HG03378 (cell line): ENCODE results near the gene NR0B2.
"Not testable (repeated sequence)": the region's sequence is repeated elsewhere in the genome, so short reads cannot be mapped to it uniquely, and the experiment has no call there.

Source experiments
- ATAC-seq: cut with Tn5 transposase; IDR thresholded peaks from one replicate; pipeline ENCODE4 v1.9.1; 2021; ENCODE audit warnings: mild to moderate bottlenecking, moderate library complexity; ENCODE audit not compliant: unreplicated experiment

NR0B2 gene

DNA sequence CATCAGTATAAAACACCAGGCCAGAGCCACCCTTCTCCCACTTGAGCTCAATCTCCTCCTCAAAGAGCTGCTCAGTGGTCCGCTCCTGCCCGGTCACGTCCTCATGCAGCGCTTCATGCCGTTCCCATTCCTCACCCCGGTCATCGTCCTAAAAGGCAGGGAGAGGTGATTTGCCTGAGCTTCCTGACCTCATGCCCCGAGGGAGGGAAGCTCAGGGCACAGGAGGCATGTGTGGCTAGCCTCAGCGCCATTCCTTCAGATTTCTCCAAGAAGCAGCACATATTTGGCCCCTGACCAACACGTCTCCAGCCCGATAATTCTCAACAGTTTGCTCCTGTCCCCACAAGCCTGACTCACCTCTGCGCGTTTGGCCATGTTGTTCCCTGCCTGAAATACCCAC lies 19.5 kb downstream of the NR0B2 start:
- ATAC-seq, result no peak

- ATAC-seq, result peak; percentile 12
These were observed 23.3 kb downstream of the NR0B2 start for GRCh38 chr1:26890467-26890796.

DNA sequence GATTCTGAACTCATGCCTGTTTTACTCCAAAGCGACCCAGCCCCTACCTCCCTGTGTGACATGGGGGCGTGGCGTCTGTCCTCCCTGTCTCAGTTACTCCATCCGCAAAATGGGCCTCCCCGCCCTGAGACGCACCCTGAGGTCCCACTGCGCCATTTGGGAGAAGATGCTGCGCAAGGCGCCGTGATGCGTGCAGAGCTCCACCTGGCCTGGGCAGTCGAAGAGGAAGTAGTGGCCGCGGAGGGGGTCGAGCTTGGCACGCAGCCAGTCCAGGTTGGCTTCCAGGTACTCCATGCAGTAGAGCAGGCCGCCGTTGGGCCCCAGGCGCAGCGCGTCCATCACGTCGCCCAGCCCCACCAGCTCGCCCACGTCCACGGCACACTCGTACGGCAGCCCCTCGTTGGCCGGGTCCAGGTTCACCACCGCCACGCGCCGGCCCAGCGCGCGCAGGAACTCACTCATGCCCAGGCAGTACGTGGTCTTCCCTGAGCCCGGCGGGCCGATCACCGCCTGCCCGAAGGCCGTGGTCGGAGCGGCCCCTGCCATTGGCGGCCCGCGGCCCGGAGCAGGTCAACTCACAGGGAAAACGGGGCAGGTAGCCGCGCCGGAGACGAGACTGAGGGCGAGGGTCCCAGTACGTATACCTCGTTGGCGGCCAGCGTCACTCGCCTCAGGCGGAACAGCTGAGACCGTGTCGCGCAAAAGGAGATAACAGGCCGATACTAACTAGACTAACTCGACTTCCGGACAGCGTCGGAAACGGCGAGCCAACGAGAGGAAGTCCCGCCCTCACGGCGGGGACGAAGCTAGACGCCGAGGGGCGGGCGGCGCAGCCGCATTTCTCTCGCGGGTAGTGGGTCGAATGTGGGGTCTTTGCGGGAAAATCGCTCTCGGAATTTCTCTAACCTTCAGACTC lies 24.0 kb downstream of the NR0B2 start, which contains the start of gene GPN2:
TSS of gene GPN2 (minus strand) at position 733 of the 916 bp plus-strand sequence. CDS start at position 546, 187 bp downstream.
- ATAC-seq, result peak; percentile 61

GRCh38 chr1:26888231-26888630 lies 25.5 kb downstream of the NR0B2 start:
- ATAC-seq, result no peak

GRCh38 chr1:26887125-26887524 lies 26.6 kb downstream of the NR0B2 start:
- ATAC-seq, result no peak

DNA sequence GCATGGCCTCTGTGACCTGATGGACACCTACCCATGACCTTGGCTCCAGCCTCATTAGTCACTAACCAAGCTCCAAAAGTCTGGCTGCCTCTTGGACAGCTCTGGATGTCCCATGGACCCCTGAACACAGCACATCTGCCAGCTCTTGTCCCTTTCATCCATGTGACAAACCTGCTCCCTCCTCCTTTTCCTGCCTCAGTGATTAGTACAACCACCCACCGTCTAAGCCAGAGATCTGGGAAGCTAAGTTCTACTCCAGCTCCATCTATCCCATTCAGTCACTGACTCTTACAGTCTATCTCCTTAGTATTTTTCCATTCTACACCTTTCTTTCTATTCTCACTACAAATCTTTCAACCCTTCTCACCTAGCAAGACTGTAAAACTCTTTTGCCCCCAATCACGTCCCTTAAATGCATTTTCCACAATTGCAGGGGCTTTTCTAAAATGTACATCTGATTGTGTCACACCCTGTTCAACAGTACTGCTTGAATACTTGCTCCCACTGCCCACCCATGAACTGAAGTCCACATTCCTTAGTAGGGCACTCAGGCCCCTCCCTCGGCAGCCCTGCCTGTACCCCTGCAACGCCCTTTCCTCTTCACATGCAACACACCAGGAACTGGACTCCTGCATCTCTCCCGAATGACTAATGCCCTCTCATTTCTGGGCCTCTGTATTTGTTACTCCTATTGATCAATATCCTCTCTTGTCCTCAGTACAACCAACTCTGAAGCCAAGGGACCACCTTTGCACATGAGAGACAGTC lies 30.9 kb downstream of the NR0B2 start:
- ATAC-seq, result no peak

GRCh38 chr1:26881611-26882010 lies 32.2 kb downstream of the NR0B2 start:
- not testable (repeated sequence) for ATAC-seq

GRCh38 chr1:26879793-26880192 lies 34.0 kb downstream of the NR0B2 start:
- no peak for ATAC-seq

DNA sequence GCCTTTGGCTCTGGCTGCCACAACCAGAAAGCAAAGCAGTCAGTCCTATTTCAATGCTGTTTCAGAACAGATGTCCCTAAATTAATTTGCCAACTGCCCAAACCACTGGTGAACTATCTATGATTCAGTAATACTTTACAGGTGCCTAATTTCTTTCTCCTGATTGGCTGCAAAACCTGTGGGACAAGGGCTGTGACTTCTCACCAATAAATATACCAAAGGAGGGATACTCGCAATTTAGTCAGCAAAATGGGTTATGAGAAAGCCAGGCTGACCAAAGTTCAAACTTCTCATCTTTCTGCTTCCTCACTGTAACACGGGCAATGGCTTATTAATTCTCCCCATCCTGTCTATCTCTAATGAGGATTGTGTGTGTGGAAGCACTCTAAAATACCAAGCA lies 36.4 kb downstream of the NR0B2 start:
- no peak for ATAC-seq

DNA sequence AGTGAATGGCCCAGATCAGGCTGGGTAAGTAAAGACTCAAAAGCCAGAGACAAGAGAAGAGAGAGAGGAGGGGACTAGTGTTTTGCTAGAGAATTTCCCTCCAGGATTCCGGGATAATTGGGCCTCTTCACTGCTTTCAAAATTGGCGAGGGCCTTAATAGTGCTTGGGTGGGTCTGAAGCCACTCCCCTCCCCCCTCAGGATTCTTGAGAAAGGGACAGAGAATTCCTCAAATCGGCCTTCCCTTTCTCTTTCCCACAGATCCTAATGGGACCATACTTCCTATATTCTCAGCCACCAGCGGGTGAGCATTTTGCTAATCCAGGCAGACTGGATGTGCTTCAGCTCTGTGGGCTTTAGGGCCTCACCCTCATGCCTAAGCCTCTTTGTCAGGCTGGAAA lies 38.9 kb downstream of the NR0B2 start:
- ATAC-seq, result no peak

- ATAC-seq, result not testable (repeated sequence)
These were observed 40.7 kb downstream of the NR0B2 start for GRCh38 chr1:26873097-26873496.

DNA sequence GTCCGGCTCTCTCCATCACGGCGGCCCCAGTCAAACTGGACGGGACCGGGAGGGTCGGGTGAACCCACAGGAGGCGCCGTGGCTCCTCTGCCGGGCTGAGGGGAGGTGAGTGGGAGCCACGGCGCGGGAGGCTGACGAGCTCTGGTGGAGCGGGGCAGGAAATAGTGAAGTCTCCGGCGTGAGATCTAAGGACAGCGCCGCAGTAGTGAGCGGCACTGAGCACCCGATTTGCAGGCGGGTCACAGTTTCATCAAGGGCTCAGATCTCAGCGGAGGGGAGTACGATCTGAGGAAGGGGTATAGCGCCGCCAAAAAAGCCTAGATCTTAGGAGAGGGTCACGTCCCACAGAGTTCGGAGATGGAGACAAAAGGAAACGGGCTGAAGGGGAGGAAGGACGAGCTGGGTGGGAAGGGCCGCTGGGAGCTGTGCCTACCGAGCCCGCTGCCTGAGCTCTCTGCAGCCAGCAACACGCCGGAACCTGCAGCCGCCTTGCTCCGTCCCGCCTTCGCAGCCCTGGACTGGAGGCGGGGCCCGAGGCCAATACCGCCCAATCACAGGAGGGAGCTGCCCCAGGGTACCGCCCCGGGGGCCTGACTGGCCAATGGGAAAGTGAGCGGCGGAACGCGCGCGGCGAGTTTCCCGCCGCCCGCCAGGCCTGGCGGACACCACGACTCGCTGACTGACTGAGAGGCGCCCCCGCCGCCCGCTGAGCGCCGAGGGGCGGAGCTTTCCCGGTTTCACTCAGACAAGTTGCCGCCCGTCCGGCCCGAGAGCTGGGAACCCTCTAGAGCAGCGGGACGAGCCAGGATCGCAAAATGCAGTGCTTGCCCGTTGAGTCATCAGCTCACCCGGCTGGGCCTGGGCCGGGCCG lies 48.9 kb downstream of the NR0B2 start:
- ATAC-seq, result peak; percentile 74

- no peak for ATAC-seq
These were observed 50.1 kb downstream of the NR0B2 start for GRCh38 chr1:26863685-26864077.

- ATAC-seq, result no peak
These were observed 50.7 kb downstream of the NR0B2 start, which contains the start of gene SFN for GRCh38 chr1:26862781-26863684. TSS of gene SFN (plus strand) at chr1:26863149. CDS start at chr1:26863213, 64 bp downstream.

DNA sequence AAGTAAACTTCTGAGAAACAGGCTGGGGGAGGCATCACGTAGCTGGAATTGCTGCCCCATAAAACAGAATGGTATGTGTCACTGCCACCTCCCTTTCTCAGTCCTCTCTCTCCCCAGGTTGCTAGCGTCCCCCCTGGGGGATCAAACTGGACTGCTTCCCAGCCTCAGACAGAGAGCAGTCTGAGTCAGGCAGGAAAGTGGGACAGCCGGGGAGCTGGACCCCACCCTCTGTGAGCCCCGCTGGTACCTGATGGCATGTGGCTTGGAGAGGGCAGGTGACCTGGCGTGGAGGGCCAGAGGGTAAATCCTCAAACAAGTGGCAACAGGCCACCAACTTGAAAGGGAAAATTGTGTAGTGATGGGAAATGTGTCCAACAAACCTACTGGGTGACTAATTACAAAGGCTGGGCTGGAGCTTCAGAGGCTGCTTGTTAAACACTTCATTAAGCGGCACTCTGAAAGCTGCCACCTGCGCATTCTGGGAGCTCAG lies 51.8 kb downstream of the NR0B2 start:
- ATAC-seq, result no peak
